Measurements from ENCODE around the gene P2RY1. TPM values are rescaled to one million over a fixed set of nuclear protein-coding genes. Genes with fewer than 3 reads are reported as not detected.
"Not testable (repeated sequence)": the region's sequence is repeated elsewhere in the genome, so short reads cannot be mapped to it uniquely, and the experiment has no call there.

Gene P2RY1
- total and polyA plus RNA-seq, 9 donors = 5.6 to 9.3 (median 6.8) TPM

DNA sequence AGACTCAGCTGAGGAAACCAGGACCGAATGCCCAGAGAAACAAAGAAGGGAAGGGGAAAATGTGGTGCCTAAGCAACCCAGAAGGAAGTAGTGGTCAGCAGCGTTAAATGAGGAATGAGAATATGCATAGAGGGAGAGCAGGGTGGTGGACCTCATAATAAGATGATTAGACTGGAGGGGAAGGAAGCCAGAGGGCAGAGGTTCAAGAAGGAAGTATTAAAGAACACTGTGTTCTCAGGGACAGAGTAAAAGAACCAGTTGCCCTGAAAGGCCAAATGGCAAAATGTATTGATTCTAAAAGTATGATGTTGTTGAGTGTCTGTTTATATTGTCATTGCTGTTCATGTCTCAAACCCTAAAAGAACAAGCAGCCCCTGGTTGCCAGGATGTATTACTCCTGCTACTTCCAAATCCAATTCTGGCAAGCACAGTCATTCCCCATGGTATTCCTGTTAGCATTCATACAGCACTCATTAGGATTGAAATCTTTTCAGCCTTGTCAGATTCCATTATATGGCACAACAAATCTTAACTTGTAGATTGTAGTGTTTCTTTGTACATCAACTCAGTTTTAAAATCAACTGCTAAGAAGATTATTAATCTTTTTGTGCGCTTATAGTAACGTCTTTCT lies 23.4 kb downstream of the P2RY1 start:
- Histone ChIP-seq H3K27ac (ENCODE audit: low read length) (no peak overlapping the region), H3K27me3 (ENCODE audit: control insufficient read depth, insufficient read depth, low read length) (no peaks in the 10 kb centered on the region), H3K36me3 (ENCODE audit: control insufficient read depth, insufficient read depth, low read length) (no peaks in the 10 kb centered on the region), H3K4me3 (ENCODE audit: low read length) (no peak overlapping the region), H3K4me1 (ENCODE audit: control insufficient read depth, insufficient read depth, low read length) (no peaks in the 10 kb centered on the region), H3K9me3 (replicated peaks; ENCODE audit: control insufficient read depth, low read depth, low read length) (no peaks in the 10 kb centered on the region)
- DNase-seq = no peak
- 68% methylated on average over 2 of the region's 4 CpGs for WGBS (ENCODE audit: insufficient coverage)

DNA sequence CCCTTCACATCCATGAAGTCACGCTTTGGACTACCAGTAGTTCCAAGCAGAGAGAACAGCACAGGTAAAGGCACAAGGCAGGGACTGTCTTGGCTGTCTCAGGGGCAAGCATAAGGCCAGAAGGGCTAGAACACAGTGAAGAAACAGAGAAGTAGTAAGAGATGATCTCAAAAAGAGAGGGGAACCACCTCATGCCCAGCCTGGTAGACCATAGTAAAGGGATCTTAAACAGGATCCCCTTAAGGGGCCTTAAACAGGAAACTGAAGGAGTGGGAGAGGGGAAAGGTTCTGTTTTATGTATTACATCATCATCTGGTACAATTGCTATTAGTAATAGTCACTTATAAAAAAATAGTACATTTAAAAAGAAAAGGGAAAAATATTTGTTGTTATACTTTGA lies 25.8 kb downstream of the P2RY1 start:
- H3K4me1 ChIP-seq (ENCODE audit: control insufficient read depth, insufficient read depth, low read length) = no peaks in the 10 kb centered on the region
- 83% methylated on average over 1 of the region's 1 CpG for whole genome bisulfite sequencing (ENCODE audit: insufficient coverage)
- DNase-seq = no peak
- H3K9me3 ChIP-seq (replicated peaks; ENCODE audit: control insufficient read depth, low read depth, low read length) = no peaks in the 10 kb centered on the region
- H3K27ac ChIP-seq (ENCODE audit: low read length) = no peak overlapping the region
- H3K27me3 ChIP-seq (ENCODE audit: control insufficient read depth, insufficient read depth, low read length) = no peaks in the 10 kb centered on the region
- no peaks in the 10 kb centered on the region for H3K36me3 ChIP-seq (ENCODE audit: control insufficient read depth, insufficient read depth, low read length)
- H3K4me3 ChIP-seq (ENCODE audit: low read length) = no peak overlapping the region

DNA sequence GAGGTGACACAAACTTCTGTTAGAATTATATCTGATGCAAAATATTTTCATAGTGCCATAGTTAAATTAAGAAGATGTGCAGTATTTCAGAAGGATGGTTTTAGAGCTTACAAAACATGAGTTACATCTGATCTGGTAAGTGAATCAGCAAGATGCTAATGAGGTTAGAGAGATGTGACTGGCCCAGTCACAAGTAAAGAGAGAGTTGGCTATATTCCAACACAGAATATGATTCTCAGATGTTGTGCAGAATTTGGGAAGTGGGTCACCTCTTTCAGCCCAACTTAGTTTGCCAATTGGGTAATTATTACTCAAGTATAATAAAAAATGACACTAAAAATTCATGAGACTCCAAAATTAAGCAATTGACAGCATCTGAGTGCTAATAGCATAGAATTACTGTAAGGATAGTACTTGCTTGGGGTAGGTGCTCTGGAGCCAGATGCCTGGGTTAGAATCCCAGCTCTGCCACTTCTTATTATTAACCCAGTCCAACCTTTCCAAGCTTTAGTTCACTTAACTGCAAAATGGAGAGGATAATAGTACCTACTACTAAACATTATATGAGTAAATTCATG lies 30.8 kb downstream of the P2RY1 start:
- Histone ChIP-seq H3K27me3 (ENCODE audit: control insufficient read depth, insufficient read depth, low read length) (no peaks in the 10 kb centered on the region), H3K4me1 (ENCODE audit: control insufficient read depth, insufficient read depth, low read length) (no peaks in the 10 kb centered on the region), H3K9me3 (replicated peaks; ENCODE audit: control insufficient read depth, low read depth, low read length) (no peaks in the 10 kb centered on the region), H3K27ac (ENCODE audit: low read length) (no peak overlapping the region), H3K36me3 (ENCODE audit: control insufficient read depth, insufficient read depth, low read length) (no peaks in the 10 kb centered on the region), H3K4me3 (ENCODE audit: low read length) (no peak overlapping the region)
- DNase-seq = no peak

DNA sequence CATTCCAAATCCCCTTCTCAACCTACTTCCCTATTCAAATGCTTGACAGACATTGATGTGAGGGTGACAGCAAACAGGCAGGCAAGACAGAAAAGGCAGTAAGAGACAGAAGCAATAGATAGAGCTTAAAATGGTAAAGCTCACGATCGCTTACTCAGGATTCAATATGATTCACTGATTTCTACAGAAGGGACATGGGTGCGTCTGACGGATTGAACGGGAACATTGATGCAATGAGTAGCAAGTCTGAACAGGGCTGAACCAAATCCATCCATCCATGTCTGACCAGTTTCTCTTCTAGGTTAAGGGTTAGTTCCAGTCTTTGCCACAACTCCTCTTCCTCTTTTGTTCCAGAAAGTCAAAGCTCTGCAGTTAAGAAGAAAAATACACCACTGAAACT lies 35.1 kb downstream of the P2RY1 start:
- peak; percentile 7 for DNase-seq
- Histone ChIP-seq H3K27ac (ENCODE audit: low read length) (no peak overlapping the region), H3K4me1 (ENCODE audit: control insufficient read depth, insufficient read depth, low read length) (no peaks in the 10 kb centered on the region), H3K36me3 (ENCODE audit: control insufficient read depth, insufficient read depth, low read length) (no peaks in the 10 kb centered on the region), H3K27me3 (ENCODE audit: control insufficient read depth, insufficient read depth, low read length) (no peaks in the 10 kb centered on the region), H3K4me3 (ENCODE audit: low read length) (no peak overlapping the region), H3K9me3 (replicated peaks; ENCODE audit: control insufficient read depth, low read depth, low read length) (peaks cover 3% of the 10 kb centered on the region)
- WGBS (ENCODE audit: insufficient coverage) = 93% methylated on average over 3 of the region's 5 CpGs

DNA sequence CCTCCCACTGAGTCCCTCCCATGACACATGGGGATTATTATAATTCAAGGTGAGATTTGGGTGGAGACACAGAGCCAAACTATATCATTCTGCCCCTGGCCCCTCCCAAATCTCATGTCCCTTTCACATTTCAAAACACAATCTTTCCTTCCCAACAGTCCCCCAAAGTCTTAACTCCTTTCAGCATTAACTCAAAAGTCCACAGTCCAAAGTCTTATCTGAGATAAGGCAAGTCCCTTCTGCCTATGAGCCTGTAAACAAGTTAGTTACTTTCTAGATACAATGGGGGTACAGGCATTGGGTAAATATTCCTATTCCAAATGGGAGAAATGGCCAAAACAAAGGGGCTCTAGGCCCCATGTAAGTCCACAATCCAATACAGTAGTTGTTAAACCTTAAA lies 38.4 kb downstream of the P2RY1 start:
- not testable (repeated sequence) for H3K27me3 ChIP-seq (ENCODE audit: control insufficient read depth, insufficient read depth, low read length); H3K4me3 ChIP-seq (ENCODE audit: low read length); DNase-seq; H3K4me1 ChIP-seq (ENCODE audit: control insufficient read depth, insufficient read depth, low read length); H3K36me3 ChIP-seq (ENCODE audit: control insufficient read depth, insufficient read depth, low read length); H3K9me3 ChIP-seq (replicated peaks; ENCODE audit: control insufficient read depth, low read depth, low read length); H3K27ac ChIP-seq (ENCODE audit: low read length)

DNA sequence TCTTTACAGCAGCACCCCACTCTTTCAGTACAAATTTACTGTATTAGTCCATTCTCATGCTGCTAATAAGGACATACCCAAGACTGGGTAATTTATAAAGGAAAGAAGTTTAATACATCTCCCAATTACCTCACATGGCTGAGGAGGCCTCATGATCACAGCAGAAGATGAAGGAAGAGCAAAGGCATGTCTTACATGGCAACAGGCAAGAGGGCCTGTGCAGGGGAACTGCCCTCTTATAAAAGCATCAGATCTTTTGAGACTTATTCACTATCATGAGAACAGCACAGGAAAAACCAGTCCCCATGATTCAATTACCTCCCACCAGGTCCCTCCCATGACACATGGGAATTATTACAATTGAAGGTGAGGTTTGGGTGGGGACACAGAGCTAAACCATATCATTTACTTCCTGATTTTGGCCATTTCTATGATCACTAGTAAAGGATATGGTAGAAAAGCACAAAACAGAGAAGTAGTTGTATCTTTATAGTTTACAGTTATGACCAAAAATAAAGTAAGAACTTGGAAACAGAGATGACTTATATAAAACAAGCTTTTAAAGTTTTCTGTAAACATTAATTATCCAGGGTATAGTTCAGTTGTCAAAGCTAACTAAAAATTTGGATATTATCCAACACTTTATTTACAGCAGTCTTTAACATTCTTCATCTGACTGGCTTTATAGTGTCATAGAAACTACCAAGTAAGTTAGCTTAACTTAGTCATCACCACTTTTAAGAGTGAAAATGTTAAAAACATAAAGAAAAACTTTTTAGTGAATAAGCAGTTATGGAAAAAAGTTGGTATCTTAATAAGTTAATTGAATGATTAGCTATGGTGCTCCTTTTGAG lies 40.2 kb downstream of the P2RY1 start:
- H3K27ac ChIP-seq (ENCODE audit: low read length) = no peak overlapping the region
- DNase-seq = no peak
- no peaks in the 10 kb centered on the region for H3K36me3 ChIP-seq (ENCODE audit: control insufficient read depth, insufficient read depth, low read length)
- H3K4me1 ChIP-seq (ENCODE audit: control insufficient read depth, insufficient read depth, low read length) = no peaks in the 10 kb centered on the region
- H3K9me3 ChIP-seq (replicated peaks; ENCODE audit: control insufficient read depth, low read depth, low read length) = peaks cover 3% of the 10 kb centered on the region
- H3K27me3 ChIP-seq (ENCODE audit: control insufficient read depth, insufficient read depth, low read length) = no peaks in the 10 kb centered on the region
- no peak overlapping the region for H3K4me3 ChIP-seq (ENCODE audit: low read length)

DNA sequence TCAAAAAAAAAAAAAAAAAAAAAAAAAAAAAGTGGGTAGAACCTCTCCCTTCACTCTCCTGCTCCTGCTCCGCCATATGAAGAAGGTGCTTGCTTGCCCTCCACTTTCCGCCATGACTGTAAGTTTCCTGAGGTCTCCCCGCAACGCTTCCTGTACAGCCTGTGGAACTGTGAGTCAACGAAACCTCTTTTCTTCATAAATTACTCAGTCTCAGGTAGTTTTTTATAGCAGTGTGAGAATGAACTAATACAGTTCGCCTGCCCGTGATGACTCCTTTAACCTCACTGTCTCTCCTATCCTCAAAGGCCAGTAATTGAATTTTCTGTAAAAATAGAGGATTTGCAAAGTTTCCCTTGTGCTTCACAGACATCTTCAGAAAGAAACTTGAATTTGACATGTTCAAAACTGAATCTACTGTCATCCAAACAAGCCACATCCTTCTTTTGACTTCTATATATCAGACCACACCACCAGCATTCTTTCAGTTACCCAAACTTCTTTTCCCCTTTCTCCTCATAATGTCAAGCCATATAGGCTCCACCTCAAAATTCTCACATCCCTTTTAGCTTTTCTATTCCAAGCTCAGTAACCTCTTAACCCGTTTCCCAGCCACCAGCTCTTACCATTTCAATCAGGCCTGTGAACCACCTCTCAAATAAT lies 44.3 kb downstream of the P2RY1 start:
- Histone ChIP-seq H3K4me1 (ENCODE audit: control insufficient read depth, insufficient read depth, low read length) (no peaks in the 10 kb centered on the region), H3K27me3 (ENCODE audit: control insufficient read depth, insufficient read depth, low read length) (no peaks in the 10 kb centered on the region), H3K27ac (ENCODE audit: low read length) (no peak overlapping the region), H3K4me3 (ENCODE audit: low read length) (no peak overlapping the region), H3K9me3 (replicated peaks; ENCODE audit: control insufficient read depth, low read depth, low read length) (no peaks in the 10 kb centered on the region), H3K36me3 (ENCODE audit: control insufficient read depth, insufficient read depth, low read length) (no peaks in the 10 kb centered on the region)
- DNase-seq = no peak
- WGBS (ENCODE audit: insufficient coverage) = 83% methylated on average over 1 of the region's 8 CpGs

DNA sequence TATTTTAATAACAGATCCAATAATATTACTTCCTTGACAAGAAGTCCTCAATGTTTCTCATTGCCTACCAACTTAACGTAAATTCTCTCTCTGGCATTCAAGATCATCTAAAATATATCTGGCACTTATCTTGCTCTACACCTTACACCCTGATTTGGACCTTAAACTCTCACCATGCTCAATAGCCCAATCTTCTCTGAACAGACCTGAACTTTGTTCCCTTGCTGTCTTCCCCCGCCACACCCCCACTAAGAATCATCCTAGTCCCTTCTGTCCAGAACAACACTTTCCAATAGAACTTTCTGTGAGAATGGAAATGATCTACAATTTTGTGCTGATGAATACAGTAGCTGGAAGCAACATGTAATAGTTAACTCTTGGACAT lies 44.9 kb downstream of the P2RY1 start:
- no peaks in the 10 kb centered on the region for H3K27me3 ChIP-seq (ENCODE audit: control insufficient read depth, insufficient read depth, low read length)
- H3K36me3 ChIP-seq (ENCODE audit: control insufficient read depth, insufficient read depth, low read length) = no peaks in the 10 kb centered on the region
- no peaks in the 10 kb centered on the region for H3K9me3 ChIP-seq (replicated peaks; ENCODE audit: control insufficient read depth, low read depth, low read length)
- no peak for DNase-seq
- H3K4me1 ChIP-seq (ENCODE audit: control insufficient read depth, insufficient read depth, low read length) = no peaks in the 10 kb centered on the region
- no peak overlapping the region for H3K27ac ChIP-seq (ENCODE audit: low read length)
- 86% methylated on average over 1 of the region's 2 CpGs for WGBS (ENCODE audit: insufficient coverage)
- no peak overlapping the region for H3K4me3 ChIP-seq (ENCODE audit: low read length)

DNA sequence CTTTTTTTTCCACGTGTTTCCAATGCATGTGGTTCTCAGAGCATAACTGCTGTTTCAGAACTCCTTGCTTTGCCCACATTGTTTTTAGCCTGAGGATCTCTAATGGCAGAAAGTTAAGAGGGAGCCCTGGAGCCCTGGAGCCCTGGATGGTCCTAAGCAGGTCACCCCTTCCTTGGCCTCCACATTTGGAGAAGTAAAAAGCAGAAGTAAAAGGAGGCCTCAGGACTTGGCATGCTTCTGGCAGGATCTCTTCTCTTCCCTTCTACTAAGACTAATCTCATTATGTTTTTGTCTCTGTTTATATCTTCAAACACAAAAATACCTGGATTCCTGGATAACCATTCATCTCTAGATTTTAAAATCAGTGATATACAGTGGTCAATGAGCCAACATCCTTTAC lies 50.1 kb downstream of the P2RY1 start:
- no peak overlapping the region for H3K4me3 ChIP-seq (ENCODE audit: low read length)
- H3K4me1 ChIP-seq (ENCODE audit: control insufficient read depth, insufficient read depth, low read length) = no peaks in the 10 kb centered on the region
- H3K27me3 ChIP-seq (ENCODE audit: control insufficient read depth, insufficient read depth, low read length) = no peaks in the 10 kb centered on the region
- no peak overlapping the region for H3K27ac ChIP-seq (ENCODE audit: low read length)
- peak; percentile 24 for DNase-seq
- WGBS (ENCODE audit: insufficient coverage) = 80% methylated on average over 1 of the region's 1 CpG
- H3K36me3 ChIP-seq (ENCODE audit: control insufficient read depth, insufficient read depth, low read length) = no peaks in the 10 kb centered on the region
- H3K9me3 ChIP-seq (replicated peaks; ENCODE audit: control insufficient read depth, low read depth, low read length) = no peaks in the 10 kb centered on the region
